NCI-H1092 treated with DMSO at 0.1 percent for 48 hours (cell line): Measurements from ENCODE around the gene DHODH.

Experiments used
- DNase-seq: peaks from one replicate; lab custom pipeline; 2025; lab: John Stamatoyannopoulos, UW

Gene DHODH

GRCh38 chr16:72013888-72014581 is 5.5 kb downstream of the DHODH start:
- DNase-seq, result no peak

- no peak for DNase-seq
Measured at GRCh38 chr16:72014675-72015074, 6.1 kb downstream of the DHODH start.

- DNase-seq, result peak; percentile 17
Measured at GRCh38 chr16:72015124-72015523, 6.6 kb downstream of the DHODH start.

- DNase-seq, result no peak
Measured at GRCh38 chr16:72018470-72018869, 9.9 kb downstream of the DHODH start.

- DNase-seq, result no peak
Measured at GRCh38 chr16:72021043-72021442, 12.5 kb downstream of the DHODH start.

GRCh38 chr16:72022127-72022526 is 13.6 kb downstream of the DHODH start:
- no peak for DNase-seq

- no peak for DNase-seq
Measured at GRCh38 chr16:72023962-72024361, 15.4 kb downstream of the DHODH start.

- no peak for DNase-seq
Measured at GRCh38 chr16:72024862-72025382, 16.4 kb downstream of the DHODH start.

- DNase-seq, result no peak
Measured at GRCh38 chr16:72025404-72026114, 17.0 kb downstream of the DHODH start.

GRCh38 chr16:72027669-72028378 is 19.3 kb downstream of the DHODH start:
- no peak for DNase-seq

GRCh38 chr16:72029567-72030271 is 21.2 kb downstream of the DHODH start:
- DNase-seq, result no peak

- no peak for DNase-seq
Measured at GRCh38 chr16:72033437-72033836, 24.9 kb downstream of the DHODH start.

- no peak for DNase-seq
Measured at GRCh38 chr16:72036098-72036497, 27.6 kb downstream of the DHODH start.

GRCh38 chr16:72042157-72042660 is 33.7 kb downstream of the DHODH start:
- peak; percentile 27 for DNase-seq

GRCh38 chr16:72043058-72043457 is 34.5 kb downstream of the DHODH start:
- DNase-seq, result no peak

GRCh38 chr16:72043539-72043938 is 35.0 kb downstream of the DHODH start:
- no peak for DNase-seq

GRCh38 chr16:72044296-72044695 is 35.8 kb downstream of the DHODH start:
- DNase-seq, result no peak

GRCh38 chr16:72044825-72045359 is 36.3 kb downstream of the DHODH start:
- no peak for DNase-seq

- DNase-seq, result no peak
Measured at GRCh38 chr16:72049110-72049509, 40.6 kb downstream of the DHODH start.

GRCh38 chr16:72050769-72051464 is 42.4 kb downstream of the DHODH start:
- DNase-seq, result no peak

- no peak for DNase-seq
Measured at GRCh38 chr16:72051818-72052217, 43.3 kb downstream of the DHODH start.
